ENCODE results near the gene KIAA0930. TPM values are rescaled to one million over a fixed set of nuclear protein-coding genes. Genes with fewer than 3 reads are reported as not detected.
A peak's percentile ranks its signal among the peaks of the same experiment; 100 is the strongest.

The KIAA0930 gene
- total RNA-seq, 4 donors from 2014 or later = 18.0 to 51.2 (median 25.1) TPM

DNA sequence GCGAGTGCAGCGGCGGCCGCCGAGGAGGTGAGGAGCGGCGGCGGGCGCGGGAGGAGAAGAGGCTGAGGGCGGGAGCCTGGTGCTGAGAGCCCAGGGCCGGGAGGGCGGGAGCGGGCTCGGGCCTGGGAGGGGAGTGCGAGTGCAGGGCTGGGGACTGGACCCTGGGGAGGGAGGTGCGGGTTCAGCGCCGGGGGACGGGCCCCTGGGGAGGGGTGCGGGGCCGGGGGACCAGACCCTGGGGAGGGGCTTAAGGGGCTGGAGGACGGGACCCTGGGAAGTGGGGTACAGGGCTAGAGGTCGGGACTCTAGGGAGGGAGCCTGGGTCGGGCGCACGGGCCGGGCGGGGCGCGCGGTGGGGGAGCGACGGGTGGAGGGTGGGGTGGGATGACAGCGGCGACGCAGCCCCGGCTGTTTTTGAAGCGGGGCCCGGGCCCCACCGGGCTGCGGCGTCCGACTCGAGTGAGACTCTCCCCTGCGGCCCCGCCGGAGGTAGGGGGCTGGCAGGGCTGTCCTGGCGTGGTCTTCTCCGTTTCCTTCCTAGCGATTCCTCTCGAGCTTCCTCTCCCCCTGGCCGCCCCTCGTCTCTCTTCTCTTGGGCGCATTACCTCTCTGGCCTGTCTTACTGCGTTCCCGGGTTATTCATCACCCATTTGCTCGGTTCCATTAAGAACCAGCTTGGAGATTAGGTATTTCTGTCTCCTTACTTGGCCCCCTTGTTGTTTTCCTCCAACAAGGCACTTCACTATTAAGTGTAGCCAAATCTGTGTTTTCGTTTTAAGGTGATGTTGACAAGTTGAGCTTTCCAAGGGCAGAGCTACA lies 76.2 kb downstream of the KIAA0930 start:
- TF ChIP-seq CTCF (IDR thresholded peaks at IDR 0.05) = no peak
- TF ChIP-seq EP300 (IDR thresholded peaks at IDR 0.05; ENCODE audit: low read depth) = no peak
- no peak for TF ChIP-seq POLR2A (IDR thresholded peaks at IDR 0.05)
- no peak for TF ChIP-seq POLR2AphosphoS5 (IDR thresholded peaks at IDR 0.05)
- DNase-seq = peak; percentile 32
- no peaks in the 10 kb centered on the region for H3K9me3 ChIP-seq
- H3K27ac ChIP-seq = peak overlapping the region; percentile 93 to 97 (median 94)
- H3K27me3 ChIP-seq = no peaks in the 10 kb centered on the region
- H3K36me3 ChIP-seq = peaks cover 0 to 13% (median under 1%) of the 10 kb centered on the region in 4 donors
- intact Hi-C loops (cut with DNase I; ENCODE audit: low total_unique reads) (no loop called here), in situ Hi-C loops (cut with MboI; ENCODE audit: low pct_ligation_motif_present in 1 of 4, low pct_unique_long_range_greater_than_20kb in 1 of 4, low sequenced_read_pairs in 3 of 4) (loop anchor here in 1 of 4 donors (10.0 kb wide), 1 partner anchor 80 kb away; the partner anchor contains the start of gene KIAA0930)
- peak overlapping the region; percentile 82 to 100 (median 92) for H3K4me3 ChIP-seq
- peaks cover 10 to 55% (median 46%) of the 10 kb centered on the region in 4 donors for H3K4me1 ChIP-seq
- WGBS, 2 donors (ENCODE audit: low coverage in 1 of 2) = 1 to 4% methylated on average over 4 to 41 of the region's 59 CpGs

- H3K9me3 ChIP-seq = no peaks in the 10 kb centered on the region
- DNase-seq = peak; percentile 97
- H3K4me1 ChIP-seq = peaks cover 15 to 63% (median 54%) of the 10 kb centered on the region in 4 donors
- TF ChIP-seq POLR2AphosphoS5 (IDR thresholded peaks at IDR 0.05) (peak; percentile 88 to 92 (median 92)), CTCF (IDR thresholded peaks at IDR 0.05) (peak in 2 of 5 experiments; percentile 11 to 28), EP300 (IDR thresholded peaks at IDR 0.05; ENCODE audit: low read depth) (no peak), POLR2A (IDR thresholded peaks at IDR 0.05) (peak; percentile 86)
- H3K36me3 ChIP-seq = peaks cover 0 to 7% (median 0%) of the 10 kb centered on the region in 4 donors
- in situ Hi-C loops (cut with MboI; ENCODE audit: low pct_ligation_motif_present in 1 of 4, low pct_unique_long_range_greater_than_20kb in 1 of 4, low sequenced_read_pairs in 3 of 4) = loop anchor here in 1 of 4 donors (10.0 kb wide), 1 partner anchor 81 kb away; the partner anchor contains the start of gene KIAA0930
- intact Hi-C loops (cut with DNase I; ENCODE audit: low total_unique reads) = no loop called here
- no peaks in the 10 kb centered on the region for H3K27me3 ChIP-seq
- peak within 1 kb of the TSS; percentile 93 to 97 (median 94) for H3K27ac ChIP-seq
- H3K4me3 ChIP-seq = peak within 1 kb of the TSS; percentile 82 to 100 (median 92)
- WGBS, 2 donors (ENCODE audit: low coverage in 1 of 2) = 0% methylated on average over 49 of the region's 100 CpGs; no CpG with 5 or more reads in 1 of the 2 donors
Measured at GRCh38 chr22:45163451-45164269, 77.0 kb downstream of the KIAA0930 start, which contains the start of gene NUP50. Gene NUP50, plus strand, starts transcription at chr22:45163925. Its CDS starts 4,253 bp downstream, at chr22:45168178.

DNA sequence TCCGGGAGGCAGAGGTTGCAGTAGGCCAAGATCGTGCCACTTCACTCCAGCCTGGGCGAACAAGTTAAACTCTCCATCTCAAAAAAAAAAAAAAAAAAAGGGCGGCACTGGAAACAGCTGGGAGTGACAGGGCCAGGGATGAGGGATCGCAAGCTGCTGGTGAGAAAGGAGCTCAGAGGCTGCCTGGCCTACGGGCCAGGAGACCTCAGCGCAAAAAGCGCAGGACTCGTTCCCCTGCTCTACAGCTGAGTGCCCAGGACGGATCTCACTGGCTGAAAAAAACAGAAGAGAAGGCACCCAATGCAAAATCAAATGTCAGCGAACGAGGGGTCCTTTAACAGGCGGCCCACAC lies 77.6 kb downstream of the KIAA0930 start:
- intact Hi-C loops (cut with DNase I; ENCODE audit: low total_unique reads) (no loop called here), in situ Hi-C loops (cut with MboI; ENCODE audit: low pct_ligation_motif_present in 1 of 4, low pct_unique_long_range_greater_than_20kb in 1 of 4, low sequenced_read_pairs in 3 of 4) (loop anchor here in 1 of 4 donors (10.0 kb wide), 1 partner anchor 82 kb away; the partner anchor contains the start of gene KIAA0930)
- H3K27ac ChIP-seq = peak overlapping the region; percentile 93 to 97 (median 94)
- H3K36me3 ChIP-seq = peaks cover 0 to 1% (median 0%) of the 10 kb centered on the region in 4 donors
- no peaks in the 10 kb centered on the region for H3K9me3 ChIP-seq
- no peak for TF ChIP-seq EP300 (IDR thresholded peaks at IDR 0.05; ENCODE audit: low read depth)
- no peak for TF ChIP-seq CTCF (IDR thresholded peaks at IDR 0.05)
- TF ChIP-seq POLR2A (IDR thresholded peaks at IDR 0.05) = no peak
- no peak for TF ChIP-seq POLR2AphosphoS5 (IDR thresholded peaks at IDR 0.05)
- peaks cover 15 to 69% (median 60%) of the 10 kb centered on the region in 4 donors for H3K4me1 ChIP-seq
- WGBS, 2 donors (ENCODE audit: low coverage in 1 of 2) = 3 to 4% methylated on average over 6 to 13 of the region's 13 CpGs
- no peaks in the 10 kb centered on the region for H3K27me3 ChIP-seq
- H3K4me3 ChIP-seq = peak overlapping the region; percentile 78 to 100 (median 88)
- peak; percentile 26 for DNase-seq
